Cardiac fibroblast (primary cell): Measurements from ENCODE around the gene ITM2B.
A peak's percentile ranks its signal among the peaks of the same experiment; 100 is the strongest.

Experiments
- DNase-seq, 2 donors: peaks; one replicate each; pipeline versions ENCODE4 v3.0.0 to v3.0.0-alpha.2; 2010; ENCODE audit warnings: low read depth in 2 of 2
- H3K4me3 ChIP-seq, 2 donors: replicated peaks in 1 of 2; 1 replicate in 1 of 2; 2 replicates in 1 of 2; pipeline ENCODE4 v1.5.1; 2011; ENCODE audit warnings: low read depth in 2 of 2, low read length in 2 of 2, mild to moderate bottlenecking in 2 of 2, moderate library complexity in 1 of 2
- TF ChIP-seq, protein P1 (sequence below): IDR thresholded peaks from one replicate; pipeline ENCODE4 v1.5.1; 2011; ENCODE audit warnings: low read depth, mild to moderate bottlenecking, low read length, inconsistent platforms

ITM2B gene

GRCh38 chr13:48255090-48255489, 22.1 kb downstream of the ITM2B start:
- H3K4me3 ChIP-seq: no peak overlapping the region
- no peak for DNase-seq
- TF ChIP-seq, protein P1, sequence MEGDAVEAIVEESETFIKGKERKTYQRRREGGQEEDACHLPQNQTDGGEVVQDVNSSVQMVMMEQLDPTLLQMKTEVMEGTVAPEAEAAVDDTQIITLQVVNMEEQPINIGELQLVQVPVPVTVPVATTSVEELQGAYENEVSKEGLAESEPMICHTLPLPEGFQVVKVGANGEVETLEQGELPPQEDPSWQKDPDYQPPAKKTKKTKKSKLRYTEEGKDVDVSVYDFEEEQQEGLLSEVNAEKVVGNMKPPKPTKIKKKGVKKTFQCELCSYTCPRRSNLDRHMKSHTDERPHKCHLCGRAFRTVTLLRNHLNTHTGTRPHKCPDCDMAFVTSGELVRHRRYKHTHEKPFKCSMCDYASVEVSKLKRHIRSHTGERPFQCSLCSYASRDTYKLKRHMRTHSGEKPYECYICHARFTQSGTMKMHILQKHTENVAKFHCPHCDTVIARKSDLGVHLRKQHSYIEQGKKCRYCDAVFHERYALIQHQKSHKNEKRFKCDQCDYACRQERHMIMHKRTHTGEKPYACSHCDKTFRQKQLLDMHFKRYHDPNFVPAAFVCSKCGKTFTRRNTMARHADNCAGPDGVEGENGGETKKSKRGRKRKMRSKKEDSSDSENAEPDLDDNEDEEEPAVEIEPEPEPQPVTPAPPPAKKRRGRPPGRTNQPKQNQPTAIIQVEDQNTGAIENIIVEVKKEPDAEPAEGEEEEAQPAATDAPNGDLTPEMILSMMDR: no peak

DNA sequence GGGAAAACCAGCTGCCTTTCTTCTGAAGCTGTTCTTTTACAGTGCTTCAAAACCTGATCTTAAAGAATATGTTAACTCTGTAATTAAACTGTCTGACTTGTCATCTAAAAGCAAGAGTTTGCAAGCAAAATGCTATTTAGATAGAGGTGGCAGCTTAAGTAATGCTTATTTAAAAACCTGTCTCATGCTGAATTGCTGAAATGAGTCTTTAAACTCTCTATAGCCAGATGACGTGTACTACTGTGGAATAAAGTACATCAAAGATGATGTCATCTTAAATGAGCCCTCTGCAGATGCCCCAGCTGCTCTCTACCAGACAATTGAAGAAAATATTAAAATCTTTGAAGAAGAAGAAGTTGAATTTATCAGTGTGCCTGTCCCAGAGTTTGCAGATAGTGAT, 22.9 kb downstream of the ITM2B start:
- TF ChIP-seq, protein P1: no peak
- no peak overlapping the region for H3K4me3 ChIP-seq
- DNase-seq: peak in 1 of 2 donors; percentile 32

DNA sequence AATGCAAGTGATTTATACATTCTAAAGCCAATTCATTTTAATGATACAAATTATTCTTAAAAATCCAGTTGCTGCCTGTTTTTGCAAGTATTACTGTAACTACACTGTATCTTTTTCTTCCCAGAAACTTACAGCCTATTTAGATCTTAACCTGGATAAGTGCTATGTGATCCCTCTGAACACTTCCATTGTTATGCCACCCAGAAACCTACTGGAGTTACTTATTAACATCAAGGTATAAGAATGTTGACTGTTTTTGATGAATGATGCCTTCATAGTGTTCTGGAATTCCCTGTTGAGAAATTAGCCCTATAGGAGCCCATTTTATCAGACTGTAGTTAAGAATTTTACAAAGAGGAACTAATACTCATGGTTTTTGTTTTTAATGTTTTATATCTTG, 25.0 kb downstream of the ITM2B start:
- H3K4me3 ChIP-seq: no peak overlapping the region
- TF ChIP-seq, protein P1: no peak
- no peak for DNase-seq

GRCh38 chr13:48258430-48258829, 25.4 kb downstream of the ITM2B start:
- H3K4me3 ChIP-seq: no peak overlapping the region
- TF ChIP-seq, protein P1: no peak
- DNase-seq: no peak

- TF ChIP-seq, protein P1: no peak
- H3K4me3 ChIP-seq: no peak overlapping the region
Measured at GRCh38 chr13:48260970-48261369, 28.0 kb downstream of the ITM2B start.

DNA sequence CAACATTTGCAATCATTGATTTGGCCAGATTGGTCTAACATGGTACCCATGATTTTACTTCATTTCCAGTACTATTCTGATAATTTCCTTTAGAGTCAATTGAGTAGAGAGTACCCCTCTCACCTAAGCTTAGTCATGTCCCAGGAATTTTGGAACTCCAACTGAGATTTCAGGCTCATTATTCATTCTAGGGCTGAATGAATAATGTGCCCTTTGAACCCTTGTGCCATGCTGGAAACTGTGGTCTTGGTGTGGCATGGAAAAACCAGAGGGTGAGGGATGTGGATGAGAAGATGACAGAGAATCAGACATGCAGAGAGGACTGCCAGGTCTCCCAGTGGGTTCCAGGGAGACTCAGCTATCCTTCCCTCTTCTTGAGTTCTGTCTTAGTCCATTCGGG, 30.2 kb downstream of the ITM2B start:
- peak in 1 of 2 donors; percentile 22 for DNase-seq
- TF ChIP-seq, protein P1: no peak

More at GRCh38 chr13:48260970-48261369, 28.0 kb downstream of the ITM2B start:
- no peak for DNase-seq

GRCh38 chr13:48264058-48264457, 31.1 kb downstream of the ITM2B start:
- DNase-seq: no peak
- no peak overlapping the region for H3K4me3 ChIP-seq
- TF ChIP-seq, protein P1: no peak

More for the DNA sequence above, 30.2 kb downstream of the ITM2B start:
- no peak overlapping the region for H3K4me3 ChIP-seq
